HG02943 (cell line): ENCODE measurements around the gene COLEC12.

Experiments used
- ATAC-seq: cut with Tn5 transposase; IDR thresholded peaks from one replicate; pipeline ENCODE4 v1.9.1; 2021; ENCODE audit warnings: mild to moderate bottlenecking, low read depth, moderate library complexity; ENCODE audit not compliant: unreplicated experiment

The COLEC12 gene

DNA sequence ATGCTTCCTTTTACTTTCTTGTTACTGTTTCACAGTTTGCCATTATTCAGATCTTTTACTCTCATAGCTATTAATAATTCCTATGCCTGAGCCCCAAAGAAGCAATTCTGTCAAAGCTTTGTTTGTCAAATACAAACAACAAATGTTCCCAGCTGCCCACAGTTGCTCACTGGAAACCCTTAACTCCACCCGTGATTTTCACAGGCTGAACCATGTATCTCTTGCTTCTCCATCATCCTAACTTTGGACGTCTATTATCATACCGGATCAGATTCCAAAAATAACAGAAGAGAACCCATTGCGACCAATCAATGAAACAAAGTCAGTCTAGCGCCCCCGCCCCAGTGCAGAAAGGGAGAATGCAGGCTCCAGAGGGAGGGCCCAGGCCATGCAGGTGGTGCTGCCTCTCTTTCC lies 24.2 kb downstream of the COLEC12 start:
- ATAC-seq = no peak

- ATAC-seq = no peak
Measured at GRCh38 chr18:475202-476031, 25.1 kb downstream of the COLEC12 start.

DNA sequence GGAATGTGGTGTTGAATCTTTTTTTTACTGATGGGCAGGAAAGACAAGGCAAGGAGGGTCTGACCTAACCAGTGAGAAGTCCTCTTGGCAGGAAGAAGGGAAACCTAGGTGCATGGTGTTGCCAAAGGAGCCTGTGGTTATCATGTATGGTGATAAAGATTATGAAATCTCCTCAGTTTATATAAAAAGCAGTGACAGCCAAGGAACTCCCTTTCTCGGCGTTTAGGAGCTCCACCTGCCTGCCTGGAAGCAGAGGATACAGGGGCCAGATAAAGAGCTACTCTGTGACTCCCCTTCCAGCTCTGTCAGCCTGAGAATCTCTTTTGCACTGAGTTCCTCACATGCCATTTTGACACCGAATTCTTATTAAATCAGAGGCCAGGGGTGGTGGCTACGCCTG lies 26.1 kb downstream of the COLEC12 start:
- ATAC-seq = no peak

- no peak for ATAC-seq
Measured at GRCh38 chr18:473802-474201, 26.7 kb downstream of the COLEC12 start.

DNA sequence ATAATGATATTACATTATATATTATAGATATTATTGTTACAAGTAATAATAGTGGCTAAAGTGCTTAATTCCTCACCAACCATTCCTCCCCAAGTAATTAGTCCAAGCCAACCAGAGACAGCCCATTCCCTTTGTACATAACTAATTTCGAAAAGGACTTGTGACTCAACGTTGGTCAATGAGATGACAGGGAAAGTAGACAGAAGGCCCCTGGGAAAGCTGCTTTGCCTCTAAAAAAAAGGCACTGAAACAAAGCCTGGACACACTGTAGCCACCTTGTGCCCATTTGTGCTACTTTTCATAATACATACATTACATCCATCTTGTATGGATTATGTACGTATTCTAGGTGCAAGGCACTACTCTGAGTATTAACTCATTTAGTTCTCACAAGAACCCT lies 28.8 kb downstream of the COLEC12 start:
- ATAC-seq = no peak

GRCh38 chr18:470661-471501 lies 29.6 kb downstream of the COLEC12 start:
- no peak for ATAC-seq

GRCh38 chr18:468955-469790 lies 31.3 kb downstream of the COLEC12 start:
- no peak for ATAC-seq

DNA sequence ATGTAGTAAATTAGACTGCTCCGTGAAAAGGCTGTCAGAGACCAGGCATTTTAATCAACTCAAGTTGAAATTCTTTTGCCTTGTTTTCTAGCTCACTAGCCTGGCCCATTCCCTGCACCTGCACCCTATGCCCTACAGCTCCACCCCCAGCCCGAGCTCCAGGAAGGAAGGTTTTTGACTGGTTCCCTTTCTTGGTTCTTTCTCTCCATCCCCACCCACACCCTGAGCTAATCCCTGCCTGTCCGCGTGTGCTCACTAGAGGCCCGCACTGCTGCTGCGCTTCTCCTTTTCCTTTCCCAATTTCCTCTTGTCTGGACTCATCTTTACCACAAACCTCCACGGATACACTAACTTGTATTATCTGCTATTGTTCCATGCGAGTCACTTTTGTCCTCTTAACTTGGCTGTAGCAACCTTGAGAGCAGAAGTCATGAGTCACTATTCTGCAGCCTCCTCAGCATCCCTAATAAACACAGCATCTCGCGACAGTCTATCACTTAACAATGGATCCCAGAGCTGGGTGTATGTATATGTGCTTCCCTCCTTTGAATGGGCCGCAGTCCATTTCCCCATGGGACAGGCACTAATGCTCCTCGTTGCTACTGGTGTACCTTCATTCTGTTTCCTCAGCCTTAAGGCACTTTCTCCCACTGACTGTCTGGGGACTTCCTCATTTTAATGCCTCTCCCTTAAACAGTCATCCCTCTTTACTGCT lies 36.5 kb downstream of the COLEC12 start:
- no peak for ATAC-seq

- ATAC-seq = no peak
Measured at GRCh38 chr18:463403-463802, 37.1 kb downstream of the COLEC12 start.

DNA sequence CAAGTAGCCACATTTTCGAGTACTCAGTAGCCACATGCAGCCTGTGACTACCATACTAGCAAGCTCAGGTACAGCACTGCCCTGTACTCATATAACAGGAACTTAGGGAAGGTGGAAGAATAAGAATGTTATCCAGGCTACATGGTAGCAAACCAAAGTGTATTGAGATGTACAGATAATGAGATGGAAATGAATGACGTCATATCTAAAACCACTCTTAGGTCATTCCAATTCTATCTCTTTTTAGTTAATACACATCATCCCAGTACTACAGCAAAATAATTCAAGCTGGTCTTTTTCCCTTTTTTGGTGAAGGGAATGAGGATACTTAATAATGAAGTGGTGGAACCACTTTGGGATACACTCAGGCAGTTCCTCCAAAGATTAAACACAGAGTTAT lies 38.7 kb downstream of the COLEC12 start:
- ATAC-seq = no peak

- ATAC-seq = no peak
Measured at GRCh38 chr18:460791-461190, 39.7 kb downstream of the COLEC12 start.

GRCh38 chr18:459814-460593 lies 40.5 kb downstream of the COLEC12 start:
- no peak for ATAC-seq

DNA sequence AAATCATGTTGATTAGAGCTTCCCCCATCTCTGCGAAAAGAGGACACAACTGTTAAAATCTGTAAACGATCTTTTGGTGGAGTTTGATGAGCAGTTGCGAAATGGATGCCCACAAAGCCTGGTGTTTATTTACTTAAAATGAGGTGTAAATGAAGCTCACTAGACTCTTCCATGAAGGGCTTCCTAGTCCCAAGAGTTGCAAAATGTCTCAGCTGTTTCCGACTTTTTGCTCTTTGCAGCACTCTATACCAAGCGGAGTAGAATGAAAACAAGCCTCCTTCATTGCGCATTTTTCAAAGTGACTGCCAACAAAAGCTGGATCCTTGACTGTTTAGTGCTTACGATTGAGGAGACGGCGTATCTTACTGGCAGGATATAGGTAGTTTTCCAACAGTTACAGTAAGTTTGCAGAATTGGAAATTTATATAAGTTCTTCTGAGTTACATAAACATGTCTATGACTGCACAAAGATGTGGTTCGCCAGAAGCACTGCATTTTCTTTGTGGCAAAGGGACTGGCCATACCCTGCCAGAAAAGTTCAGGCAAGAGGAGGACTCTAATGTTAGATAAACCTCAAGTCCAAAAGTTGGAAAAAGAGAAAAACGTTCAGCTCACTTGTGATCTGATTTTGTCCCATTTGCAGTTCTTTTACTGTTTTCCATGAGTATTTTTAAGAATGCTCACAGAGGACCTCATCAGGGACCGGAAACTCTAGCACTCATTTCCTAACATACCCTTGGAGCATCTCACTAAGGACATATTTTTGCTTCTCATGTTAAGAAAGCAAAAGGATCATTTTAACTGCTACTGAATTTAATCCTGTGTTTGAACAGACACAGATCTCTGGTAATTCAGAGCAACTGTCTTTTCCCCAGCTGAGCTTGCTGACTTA lies 42.7 kb downstream of the COLEC12 start:
- no peak for ATAC-seq

DNA sequence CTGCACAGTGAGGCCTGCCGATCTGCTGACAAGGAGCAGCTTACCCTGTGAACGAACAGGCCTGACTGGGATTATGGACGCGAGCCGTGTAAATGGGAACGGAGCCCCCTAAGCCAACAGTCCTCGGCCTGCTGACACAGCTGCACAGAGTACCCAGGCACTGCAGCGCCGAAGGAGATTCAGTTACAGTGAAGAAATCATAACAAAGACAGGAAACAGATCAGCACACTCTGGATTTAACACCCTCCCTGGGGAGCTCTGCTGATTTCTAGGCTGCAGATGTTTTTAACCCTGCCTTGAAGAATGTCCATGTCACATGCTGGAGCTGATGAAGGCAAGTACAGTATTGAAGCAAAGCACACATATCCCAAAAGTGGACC lies 43.4 kb downstream of the COLEC12 start:
- no peak for ATAC-seq

DNA sequence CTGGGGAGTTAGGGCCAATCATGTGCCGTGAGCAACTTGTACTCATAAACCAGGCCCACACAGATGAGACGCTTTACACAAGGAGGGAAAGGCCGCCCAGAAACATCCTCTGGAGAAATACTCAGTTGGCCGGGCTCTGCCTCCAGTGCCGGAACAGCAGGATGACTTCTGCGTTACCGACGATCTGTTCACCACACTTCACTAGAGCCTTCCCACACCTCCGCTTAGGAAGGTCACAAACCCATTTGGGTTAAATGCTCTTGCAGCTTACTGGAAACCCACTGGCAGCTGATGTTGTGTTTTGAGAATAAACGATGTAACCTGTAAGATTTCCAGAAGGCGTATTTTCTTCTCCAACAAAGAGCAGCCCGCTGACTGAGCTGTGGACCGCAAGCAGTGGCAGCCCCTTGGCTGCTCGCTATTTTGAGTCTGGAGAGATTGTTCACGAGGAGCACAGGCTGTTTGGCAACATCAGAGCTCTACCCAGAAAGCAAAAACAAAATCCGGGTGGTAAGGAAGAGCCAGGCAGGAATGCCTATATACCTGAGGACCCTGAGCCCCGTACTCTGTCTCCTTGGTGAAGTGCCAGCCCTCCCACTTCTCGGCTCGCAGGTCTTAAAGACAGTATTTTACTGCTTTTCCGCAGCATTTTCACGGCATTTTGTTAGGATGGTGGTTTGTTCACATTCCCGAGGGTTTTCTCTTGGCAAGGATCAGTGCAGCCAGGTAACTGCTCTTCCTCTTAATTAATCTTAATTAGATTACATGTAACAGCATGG lies 44.0 kb downstream of the COLEC12 start:
- no peak for ATAC-seq

DNA sequence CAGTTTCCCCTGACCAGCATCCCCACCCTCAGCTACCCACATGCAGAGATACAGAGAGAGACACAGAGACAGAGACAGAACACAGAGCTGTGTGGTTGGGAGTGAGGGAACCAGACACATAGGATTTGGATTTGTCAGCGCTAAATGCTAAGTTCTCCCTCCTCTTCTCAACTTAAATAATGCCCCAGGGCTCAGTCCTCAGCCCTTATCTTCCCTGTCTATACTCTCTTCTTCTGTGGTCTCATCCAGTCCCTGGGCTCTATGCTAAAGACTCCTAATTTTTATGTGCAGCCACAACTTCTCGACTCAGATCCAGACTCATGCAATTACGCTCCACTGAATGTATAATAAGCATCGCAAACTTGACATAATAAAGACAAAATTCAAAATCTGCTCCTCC lies 47.1 kb downstream of the COLEC12 start:
- no peak for ATAC-seq

- ATAC-seq = no peak
Measured at GRCh38 chr18:452816-453215, 47.7 kb downstream of the COLEC12 start.

DNA sequence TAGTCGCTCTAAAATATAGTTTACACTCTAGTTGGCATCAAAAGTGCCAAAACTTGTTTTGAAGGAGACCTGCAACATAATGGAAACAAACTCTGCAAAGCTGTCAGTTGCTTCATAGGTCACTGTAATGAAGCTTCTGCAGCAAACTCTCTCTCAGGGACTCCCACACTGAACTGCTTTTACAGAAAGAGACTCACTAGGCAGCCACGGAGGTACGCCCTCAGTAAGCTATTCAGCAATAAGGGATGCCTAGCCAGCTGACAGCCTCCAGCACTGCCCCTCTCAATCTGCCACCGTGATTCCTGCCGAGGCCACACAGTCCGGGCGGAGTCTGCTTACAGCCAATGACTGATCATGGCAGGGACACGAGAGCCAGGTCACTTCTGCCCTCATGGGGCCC lies 51.1 kb downstream of the COLEC12 start:
- ATAC-seq = no peak
